OCI-LY3 (cell line): ENCODE results near the gene TUBA4A.

Source experiments
- H2AFZ ChIP-seq: fragments of 200-600, 300-600 bp; shearing (Covaris generic); 2 replicates; pipeline ENCODE4 v1.6.0; 2014; ENCODE audit warnings: antibody characterized with exemption, low read depth, low read length
- H3K27ac ChIP-seq: fragments of 200-600, 300-600 bp; sonication (generic); 2 replicates; pipeline ENCODE4 v1.5.1; 2014; ENCODE audit warnings: mild to moderate bottlenecking, low read length, moderate library complexity, mixed read lengths
- H3K27me3 ChIP-seq: fragments of 200-600, 300-600 bp; sonication (generic); 2 replicates; pipeline ENCODE4 v1.6.1; 2014; ENCODE audit warnings: low read depth, low read length, mixed read lengths
- H3K36me3 ChIP-seq: fragments of 200-600, 300-600 bp; sonication (generic); replicated peaks from 2 replicates; pipeline ENCODE3; 2014; ENCODE audit warnings: low read depth, low read length, mixed read lengths
- H3K4me1 ChIP-seq: fragments of 300-600, 200-600 bp; sonication (generic); 2 replicates; pipeline ENCODE4 v1.6.1; 2014; ENCODE audit warnings: low read length, mixed read lengths
- H3K4me2 ChIP-seq: fragments of 200-600, 300-600 bp; sonication (generic); 2 replicates; pipeline ENCODE4 v1.6.1; 2014; ENCODE audit warnings: low read length, mixed read lengths
- H3K4me3 ChIP-seq: fragments of 300-600, 200-600 bp; sonication (generic); 2 replicates; pipeline ENCODE4 v1.5.1; 2014; ENCODE audit warnings: antibody characterized with exemption, mild to moderate bottlenecking, low read length, moderate library complexity
- H3K79me2 ChIP-seq: fragments of 300-600, 200-600 bp; shearing (Covaris generic); 2 replicates; pipeline ENCODE4 v1.6.1; 2014; ENCODE audit warnings: mild to moderate bottlenecking, low read length, mixed read lengths
- H3K9ac ChIP-seq: fragments of 300-600, 200-600 bp; shearing (Covaris generic); 2 replicates; pipeline ENCODE4 v1.6.0; 2014; ENCODE audit warnings: mild to moderate bottlenecking, low read length, moderate library complexity
- H3K9me3 ChIP-seq: fragments of 200-600, 300-600 bp; shearing (Covaris generic); 2 replicates; pipeline ENCODE4 v1.6.1; 2014; ENCODE audit warnings: low read length, mixed read lengths; ENCODE audit not compliant: insufficient read depth
- H4K20me1 ChIP-seq: fragments of 200-600, 300-600 bp; sonication (generic); 2 replicates; pipeline ENCODE4 v1.6.1; 2016; ENCODE audit warnings: low read length, mixed read lengths; ENCODE audit not compliant: insufficient read depth
- EZH2phosphoT487 ChIP-seq: fragments of 200-600 bp; shearing (Covaris generic); IDR thresholded peaks from 2 replicates; pipeline ENCODE4 v1.6.1; 2018; ENCODE audit warnings: antibody characterized with exemption, mixed run types, low read depth
- TF ChIP-seq, protein P1 (sequence below): fragments of 200-600, 300-600 bp; sonication (generic); IDR thresholded peaks from 2 replicates; pipeline ENCODE4 v1.5.1; 2014; ENCODE audit warnings: antibody characterized with exemption, low read length, low read depth

The TUBA4A gene

DNA sequence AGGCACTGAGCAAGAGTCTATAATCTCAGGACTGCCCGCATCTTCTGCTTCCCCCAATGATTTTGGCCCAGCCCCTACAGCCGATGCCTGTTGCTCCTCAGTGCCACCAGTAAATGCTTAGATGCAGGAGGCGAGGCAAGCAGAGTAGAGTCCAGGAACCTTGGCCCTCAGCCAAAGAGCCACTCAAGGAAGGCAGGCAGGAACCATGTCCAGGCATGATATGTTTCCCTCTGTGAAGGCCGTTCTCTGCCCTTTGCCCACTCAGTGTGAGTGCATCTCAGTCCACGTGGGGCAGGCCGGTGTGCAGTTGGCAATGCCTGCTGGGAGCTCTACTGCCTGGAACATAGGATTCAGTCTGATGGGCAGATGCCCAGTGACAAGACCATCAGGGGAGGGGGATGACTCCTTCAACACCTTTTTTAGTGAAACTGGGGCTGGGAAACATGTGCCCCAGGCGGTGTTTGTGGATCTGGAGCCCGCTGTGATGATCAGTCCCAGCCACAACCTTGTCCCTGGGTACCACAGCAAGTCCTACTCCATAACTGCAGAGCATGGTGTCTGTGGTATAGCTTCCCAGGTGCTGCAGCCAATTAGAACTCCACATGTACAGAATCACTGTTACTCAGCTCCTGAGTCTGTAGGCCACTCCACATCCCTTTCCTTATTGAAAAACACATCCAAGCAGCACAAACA lies 15.8 kb upstream of the TUBA4A start:
- no peaks in the 10 kb centered on the region for H3K36me3 ChIP-seq
- no peaks in the 10 kb centered on the region for H3K4me1 ChIP-seq
- no peaks in the 10 kb centered on the region for H3K9me3 ChIP-seq
- TF ChIP-seq, protein P1, sequence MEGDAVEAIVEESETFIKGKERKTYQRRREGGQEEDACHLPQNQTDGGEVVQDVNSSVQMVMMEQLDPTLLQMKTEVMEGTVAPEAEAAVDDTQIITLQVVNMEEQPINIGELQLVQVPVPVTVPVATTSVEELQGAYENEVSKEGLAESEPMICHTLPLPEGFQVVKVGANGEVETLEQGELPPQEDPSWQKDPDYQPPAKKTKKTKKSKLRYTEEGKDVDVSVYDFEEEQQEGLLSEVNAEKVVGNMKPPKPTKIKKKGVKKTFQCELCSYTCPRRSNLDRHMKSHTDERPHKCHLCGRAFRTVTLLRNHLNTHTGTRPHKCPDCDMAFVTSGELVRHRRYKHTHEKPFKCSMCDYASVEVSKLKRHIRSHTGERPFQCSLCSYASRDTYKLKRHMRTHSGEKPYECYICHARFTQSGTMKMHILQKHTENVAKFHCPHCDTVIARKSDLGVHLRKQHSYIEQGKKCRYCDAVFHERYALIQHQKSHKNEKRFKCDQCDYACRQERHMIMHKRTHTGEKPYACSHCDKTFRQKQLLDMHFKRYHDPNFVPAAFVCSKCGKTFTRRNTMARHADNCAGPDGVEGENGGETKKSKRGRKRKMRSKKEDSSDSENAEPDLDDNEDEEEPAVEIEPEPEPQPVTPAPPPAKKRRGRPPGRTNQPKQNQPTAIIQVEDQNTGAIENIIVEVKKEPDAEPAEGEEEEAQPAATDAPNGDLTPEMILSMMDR = no peak
- TF ChIP-seq EZH2phosphoT487 = no peak
- no peak overlapping the region for H3K9ac ChIP-seq
- H3K79me2 ChIP-seq = no peaks in the 10 kb centered on the region
- H3K27ac ChIP-seq = no peak overlapping the region
- no peaks in the 10 kb centered on the region for H4K20me1 ChIP-seq
- no peak overlapping the region for H3K4me3 ChIP-seq
- H3K27me3 ChIP-seq = no peaks in the 10 kb centered on the region
- no peak overlapping the region for H3K4me2 ChIP-seq
- H2AFZ ChIP-seq = no peak overlapping the region

- Histone ChIP-seq H2AFZ (no peak overlapping the region), H3K36me3 (no peaks in the 10 kb centered on the region), H3K79me2 (no peaks in the 10 kb centered on the region), H3K4me1 (no peaks in the 10 kb centered on the region), H3K27me3 (no peaks in the 10 kb centered on the region), H3K27ac (no peak overlapping the region), H4K20me1 (no peaks in the 10 kb centered on the region), H3K4me3 (no peak overlapping the region), H3K9me3 (no peaks in the 10 kb centered on the region), H3K9ac (no peak overlapping the region), H3K4me2 (no peak overlapping the region)
- no peak for TF ChIP-seq EZH2phosphoT487
- TF ChIP-seq, protein P1 = no peak
Observed at GRCh38 chr2:219268294-219268693, 14.6 kb upstream of the TUBA4A start.

- no peaks in the 10 kb centered on the region for H3K4me1 ChIP-seq
- H3K27me3 ChIP-seq = no peaks in the 10 kb centered on the region
- TF ChIP-seq, protein P1 = no peak
- TF ChIP-seq EZH2phosphoT487 = no peak
- H3K4me3 ChIP-seq = no peak overlapping the region
- H3K27ac ChIP-seq = no peak overlapping the region
- H3K9ac ChIP-seq = no peak overlapping the region
- H2AFZ ChIP-seq = no peak overlapping the region
- no peaks in the 10 kb centered on the region for H3K79me2 ChIP-seq
- H3K36me3 ChIP-seq = no peaks in the 10 kb centered on the region
- no peaks in the 10 kb centered on the region for H4K20me1 ChIP-seq
- H3K4me2 ChIP-seq = no peak overlapping the region
- no peaks in the 10 kb centered on the region for H3K9me3 ChIP-seq
Observed at GRCh38 chr2:219266886-219267285, 13.2 kb upstream of the TUBA4A start.

- Histone ChIP-seq H3K27me3 (no peaks in the 10 kb centered on the region), H3K4me1 (no peaks in the 10 kb centered on the region), H3K79me2 (no peaks in the 10 kb centered on the region), H3K4me3 (no peak overlapping the region), H3K36me3 (no peaks in the 10 kb centered on the region), H2AFZ (no peak overlapping the region), H3K4me2 (no peak overlapping the region), H3K27ac (no peak overlapping the region), H4K20me1 (no peaks in the 10 kb centered on the region), H3K9me3 (no peaks in the 10 kb centered on the region), H3K9ac (no peak overlapping the region)
- no peak for TF ChIP-seq EZH2phosphoT487
- TF ChIP-seq, protein P1 = no peak
Observed at GRCh38 chr2:219266232-219266631, 12.5 kb upstream of the TUBA4A start.
